IMR-90 (cell line): ENCODE results near the gene SS18.

Experiments used
- BHLHE40 ChIP-seq: fragments of 150-350 bp; IDR thresholded peaks from 2 replicates; pipeline ENCODE4 v1.6.1; 2016; ENCODE audit warnings: mild to moderate bottlenecking, low read depth, low read length
- POLR2A ChIP-seq: IDR thresholded peaks from 2 replicates; pipeline ENCODE4 v1.6.1; 2012; ENCODE audit warnings: mild to moderate bottlenecking, low read depth, low read length
- RAD21 ChIP-seq: IDR thresholded peaks from 2 replicates; pipeline ENCODE4 v1.6.1; 2012; ENCODE audit warnings: low read length, improper control_type of control experiment
- TF ChIP-seq, protein P1 (sequence below): conservative IDR thresholded peaks from 2 replicates; pipeline ENCODE4 v1.5.1; 2012; ENCODE audit warnings: mild to moderate bottlenecking, low read depth, low read length, improper control_type of control experiment

DNA sequence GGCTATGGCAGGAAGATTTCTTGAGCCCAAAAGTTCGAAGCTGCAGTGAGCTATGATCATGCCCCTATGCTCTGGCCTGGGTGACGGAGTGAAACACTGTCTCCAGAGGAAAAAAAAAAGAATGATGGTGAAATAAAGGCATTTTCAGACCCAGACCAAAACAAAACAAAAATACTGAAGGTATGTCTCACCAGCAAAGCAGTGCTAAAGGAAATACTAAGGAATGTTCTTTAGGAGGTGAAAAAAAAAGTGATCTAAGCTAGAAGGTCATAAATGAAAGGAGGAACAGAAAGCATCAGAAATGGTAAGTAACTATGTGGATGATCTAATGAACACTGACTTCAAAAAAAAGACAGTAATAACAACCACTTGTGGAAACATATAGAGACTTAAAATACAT, 18.7 kb downstream of the SS18 start:
- TF ChIP-seq, protein P1, sequence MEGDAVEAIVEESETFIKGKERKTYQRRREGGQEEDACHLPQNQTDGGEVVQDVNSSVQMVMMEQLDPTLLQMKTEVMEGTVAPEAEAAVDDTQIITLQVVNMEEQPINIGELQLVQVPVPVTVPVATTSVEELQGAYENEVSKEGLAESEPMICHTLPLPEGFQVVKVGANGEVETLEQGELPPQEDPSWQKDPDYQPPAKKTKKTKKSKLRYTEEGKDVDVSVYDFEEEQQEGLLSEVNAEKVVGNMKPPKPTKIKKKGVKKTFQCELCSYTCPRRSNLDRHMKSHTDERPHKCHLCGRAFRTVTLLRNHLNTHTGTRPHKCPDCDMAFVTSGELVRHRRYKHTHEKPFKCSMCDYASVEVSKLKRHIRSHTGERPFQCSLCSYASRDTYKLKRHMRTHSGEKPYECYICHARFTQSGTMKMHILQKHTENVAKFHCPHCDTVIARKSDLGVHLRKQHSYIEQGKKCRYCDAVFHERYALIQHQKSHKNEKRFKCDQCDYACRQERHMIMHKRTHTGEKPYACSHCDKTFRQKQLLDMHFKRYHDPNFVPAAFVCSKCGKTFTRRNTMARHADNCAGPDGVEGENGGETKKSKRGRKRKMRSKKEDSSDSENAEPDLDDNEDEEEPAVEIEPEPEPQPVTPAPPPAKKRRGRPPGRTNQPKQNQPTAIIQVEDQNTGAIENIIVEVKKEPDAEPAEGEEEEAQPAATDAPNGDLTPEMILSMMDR: no peak
- TF ChIP-seq POLR2A: no peak
- no peak for TF ChIP-seq BHLHE40
- no peak for TF ChIP-seq RAD21
